Stimulated activated CD8-positive, alpha-beta memory T cell treated with anti-CD3 and anti-CD28 coated beads, Interleukin-4, amount 100 ng/mL, for 48 hours (primary cell): Measurements from ENCODE around the gene LRRC45.
"Not testable (repeated sequence)": the region's sequence is repeated elsewhere in the genome, so short reads cannot be mapped to it uniquely, and the experiment has no call there.

Source experiments
- DNase-seq: peaks from one replicate; pipeline ENCODE4 v3.0.0-alpha.2; 2020

LRRC45 gene

DNA sequence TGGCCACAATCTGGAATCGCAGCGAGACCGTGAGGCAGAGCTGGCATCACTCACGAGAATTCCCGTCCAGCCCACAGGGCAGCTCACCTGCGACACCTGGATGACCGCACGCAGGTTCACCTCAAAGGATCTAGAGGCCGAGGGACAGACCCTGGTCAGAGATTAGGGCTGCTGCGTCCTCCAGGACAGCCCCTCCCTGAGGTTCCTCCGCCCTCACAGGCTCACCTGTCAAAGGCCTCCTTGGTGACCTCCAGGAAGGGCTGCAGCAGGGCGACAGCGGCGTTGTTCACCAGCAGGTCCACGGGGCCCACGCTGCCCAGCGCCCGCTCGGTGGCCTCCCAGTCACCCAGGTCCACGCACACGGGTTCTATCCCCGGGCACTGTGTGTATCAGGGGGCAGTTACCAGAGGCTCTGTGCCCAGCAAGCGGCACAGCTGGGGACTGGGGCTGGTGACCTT is 13.6 kb downstream of the LRRC45 start:
- DNase-seq = peak; percentile 38

DNA sequence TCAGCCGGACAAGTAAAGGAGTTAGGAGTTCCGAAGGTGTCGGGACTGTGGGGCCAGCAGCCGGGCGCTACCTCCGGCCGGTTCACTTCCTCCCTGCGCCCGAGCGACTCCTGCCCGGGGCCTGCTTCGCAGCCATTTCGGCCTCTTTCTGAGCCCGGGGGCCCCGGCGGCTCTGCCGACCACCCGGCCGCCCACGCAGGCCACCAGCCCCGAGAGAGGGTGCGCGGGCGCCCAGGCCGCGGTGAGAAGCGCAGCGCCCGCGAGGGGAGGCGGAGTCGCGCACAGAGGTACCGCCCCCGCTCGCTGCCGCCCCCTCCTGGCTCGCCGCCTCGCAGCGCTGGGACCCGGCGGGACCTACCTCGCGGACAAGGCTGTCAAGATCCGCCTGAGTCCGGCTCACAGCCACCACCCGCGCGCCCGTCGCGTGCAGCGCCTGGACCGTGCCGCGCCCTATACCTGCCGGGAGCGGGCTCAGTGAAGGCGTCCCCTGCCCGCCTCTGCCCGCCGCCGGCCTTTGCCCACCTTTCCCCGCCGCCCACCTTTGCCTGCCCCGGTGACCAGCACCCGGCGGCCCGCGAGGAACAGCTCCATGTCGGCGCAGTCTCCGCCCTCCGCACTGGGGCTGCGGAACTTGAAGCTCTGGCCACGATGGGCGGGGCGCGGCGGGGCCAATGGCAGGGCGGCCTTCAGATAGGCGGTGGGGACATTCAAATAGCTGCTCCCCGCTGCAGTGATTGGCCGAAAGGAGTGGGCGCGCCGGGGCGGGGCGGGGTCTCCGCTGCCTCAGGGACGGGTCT is 14.2 kb downstream of the LRRC45 start, which contains the start of gene DCXR:
Gene DCXR (minus strand): TSS at position 606 of the 797 bp plus-strand sequence. CDS start 15 bp downstream, at position 591.
- DNase-seq = peak; percentile 97

DNA sequence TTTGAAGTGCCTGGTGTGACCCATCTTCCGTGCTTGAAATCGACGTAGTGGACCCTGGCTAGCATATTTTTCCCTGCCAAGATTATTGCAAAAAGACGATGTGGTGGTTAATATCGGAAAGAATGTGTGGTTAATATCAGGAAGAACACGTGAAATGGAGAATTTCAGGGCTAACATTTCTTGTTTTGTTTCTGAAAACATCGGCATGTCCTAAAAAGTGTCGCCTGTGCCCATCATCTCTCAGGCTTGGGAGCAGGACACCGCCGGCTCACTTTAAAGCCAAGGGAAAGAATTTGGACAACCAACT is 14.7 kb downstream of the LRRC45 start:
- DNase-seq = no peak

DNA sequence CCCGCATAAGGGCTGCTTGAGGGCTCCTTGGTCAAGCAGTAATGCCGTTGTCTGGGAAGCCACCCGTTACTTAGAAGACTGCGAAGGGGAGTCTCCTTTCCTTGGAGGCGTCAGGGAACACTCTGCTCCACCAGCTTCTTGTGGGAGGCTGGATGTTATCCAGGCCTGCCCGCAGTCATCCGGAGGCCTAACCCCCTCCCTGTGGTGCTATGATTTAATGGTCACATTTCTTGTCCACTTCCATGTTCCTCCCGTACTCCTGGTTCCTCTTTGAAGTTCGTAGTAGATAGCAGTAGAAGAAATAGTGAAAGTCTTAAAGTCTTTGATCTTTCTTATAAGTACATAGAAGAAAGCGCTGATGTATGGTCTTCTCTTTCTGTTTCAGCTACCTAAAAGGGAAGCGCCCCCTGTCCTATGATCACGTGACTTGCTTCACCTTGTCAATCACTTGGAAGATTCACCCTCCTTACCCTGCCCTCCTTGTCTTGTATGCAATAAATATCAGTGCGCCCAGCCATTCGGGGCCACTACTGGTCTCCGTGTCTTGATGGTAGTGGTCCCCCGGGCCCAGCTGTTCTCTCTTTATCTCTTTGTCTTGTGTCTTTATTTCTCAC is 15.8 kb downstream of the LRRC45 start:
- DNase-seq = not testable (repeated sequence)

DNA sequence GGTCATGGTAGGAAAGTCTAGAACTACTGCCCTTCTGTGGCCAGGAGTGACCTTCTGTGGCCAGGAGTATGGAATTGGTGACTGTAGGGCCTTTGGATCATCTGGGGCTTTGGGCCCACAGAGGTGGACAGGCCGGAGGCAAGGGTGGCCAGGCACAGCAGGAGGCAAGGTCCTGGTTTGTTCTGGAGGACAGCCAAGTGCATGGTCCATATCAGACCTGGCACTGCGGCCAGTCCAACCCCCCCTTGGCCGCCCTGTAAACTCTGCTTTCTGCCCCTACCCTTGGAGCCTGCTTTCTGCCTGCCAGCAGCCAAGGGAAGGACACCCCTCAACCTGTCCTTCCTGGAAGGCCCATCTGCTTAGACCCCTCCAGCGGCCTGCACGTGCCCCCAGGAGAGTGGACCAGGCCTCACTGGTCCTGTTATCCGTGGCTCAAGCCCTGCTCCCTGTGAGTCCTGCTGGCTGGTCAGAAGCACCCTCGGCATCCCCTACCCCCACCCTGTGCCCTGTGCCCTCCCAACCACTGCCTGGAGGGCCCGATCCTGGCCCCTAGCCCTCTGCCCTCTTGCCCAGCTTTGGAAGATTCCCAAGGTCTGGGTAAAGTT is 16.7 kb downstream of the LRRC45 start:
- DNase-seq = no peak

DNA sequence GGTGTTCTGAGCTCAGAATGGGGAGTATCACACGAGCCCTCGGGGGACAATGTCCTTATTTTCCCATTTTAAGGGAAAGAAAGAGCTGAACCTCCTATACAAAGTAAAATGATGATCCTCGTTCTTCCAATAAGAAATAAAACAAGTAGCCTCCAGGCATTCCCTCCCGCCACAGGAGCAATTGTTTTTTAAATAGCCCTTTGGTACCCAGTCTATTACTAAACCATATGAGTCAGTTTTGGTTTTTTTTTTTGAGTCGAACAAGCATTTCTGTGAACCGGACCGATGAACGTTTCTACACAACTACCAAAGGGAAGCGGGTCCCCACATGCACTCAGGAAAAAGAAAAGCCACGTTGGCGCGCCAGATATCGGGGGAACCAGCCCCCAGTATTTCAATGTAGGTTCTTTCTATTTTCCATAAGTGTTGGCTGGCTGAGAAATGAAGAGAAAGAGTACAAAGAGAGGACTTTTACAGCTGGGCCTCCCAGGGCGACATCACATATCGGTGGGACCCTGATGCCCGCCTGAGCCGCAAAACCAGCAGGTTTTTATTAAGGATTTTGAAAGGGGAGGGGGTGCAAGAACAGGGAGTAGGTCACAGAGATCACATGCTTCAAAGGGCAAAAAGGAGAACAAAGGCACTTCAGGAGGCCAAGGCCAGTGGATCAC is 18.2 kb downstream of the LRRC45 start:
- no peak for DNase-seq

DNA sequence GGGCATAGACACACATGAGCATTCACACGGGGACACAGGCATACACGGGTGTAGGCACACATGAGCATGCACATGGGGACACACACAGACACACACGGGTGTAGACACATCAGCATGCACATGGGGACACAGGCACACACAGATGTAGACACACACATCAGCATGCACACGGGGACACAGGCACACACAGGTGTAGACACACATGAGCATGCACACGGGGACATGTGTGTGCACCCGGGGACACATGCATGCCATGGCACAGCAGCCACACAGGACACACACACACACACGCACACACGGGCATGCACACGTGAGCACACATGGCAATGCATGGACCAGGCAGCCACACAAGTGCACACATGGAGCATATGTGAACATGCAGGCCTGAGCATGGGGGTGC is 19.5 kb downstream of the LRRC45 start:
- no peak for DNase-seq

DNA sequence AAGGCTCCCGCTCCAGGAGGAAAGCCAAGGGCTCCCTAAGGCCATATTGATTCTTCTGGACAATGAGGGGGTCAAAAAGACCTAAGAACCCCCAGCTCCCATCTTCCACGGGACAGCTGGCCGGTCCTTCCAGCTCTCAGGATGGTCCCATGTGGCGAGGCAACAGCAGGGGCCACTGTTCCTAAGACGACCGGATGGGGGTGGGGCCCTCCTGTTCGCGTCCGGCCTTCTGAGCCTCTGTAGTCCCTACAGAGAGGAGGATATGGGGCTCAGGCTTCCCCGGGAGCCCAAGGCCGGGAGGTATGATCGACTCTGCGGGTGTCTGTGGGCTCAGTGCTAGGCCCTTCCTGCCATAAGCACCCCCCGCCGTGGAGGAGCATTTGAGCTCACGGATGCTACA is 20.4 kb downstream of the LRRC45 start:
- DNase-seq = no peak

DNA sequence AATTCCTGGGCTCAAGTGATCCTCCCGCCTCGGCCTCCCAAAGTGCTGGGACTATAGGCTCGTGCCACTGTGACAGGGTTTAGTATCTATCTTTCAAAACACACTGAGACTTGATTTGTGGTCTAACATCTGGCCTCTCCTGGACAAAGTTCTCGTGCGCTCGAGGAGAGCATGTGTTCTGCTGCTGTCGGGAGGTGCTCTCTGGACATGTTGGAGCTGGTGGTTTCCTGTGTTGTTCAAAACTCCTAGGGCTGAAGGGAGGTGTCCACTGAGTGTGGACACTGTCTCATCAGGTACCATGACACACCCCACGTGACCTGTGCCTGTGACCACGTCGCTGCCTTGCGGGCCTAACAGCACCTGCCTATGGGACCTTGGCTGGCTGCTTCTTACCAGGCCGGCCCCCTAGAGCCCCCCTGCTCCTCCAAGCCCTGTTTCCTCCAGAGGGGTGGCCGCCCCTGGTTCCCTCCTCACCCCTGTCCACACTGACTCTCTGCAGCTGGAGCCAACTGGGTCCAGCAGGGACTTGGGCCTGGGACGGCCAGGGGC is 22.9 kb downstream of the LRRC45 start:
- DNase-seq = no peak

DNA sequence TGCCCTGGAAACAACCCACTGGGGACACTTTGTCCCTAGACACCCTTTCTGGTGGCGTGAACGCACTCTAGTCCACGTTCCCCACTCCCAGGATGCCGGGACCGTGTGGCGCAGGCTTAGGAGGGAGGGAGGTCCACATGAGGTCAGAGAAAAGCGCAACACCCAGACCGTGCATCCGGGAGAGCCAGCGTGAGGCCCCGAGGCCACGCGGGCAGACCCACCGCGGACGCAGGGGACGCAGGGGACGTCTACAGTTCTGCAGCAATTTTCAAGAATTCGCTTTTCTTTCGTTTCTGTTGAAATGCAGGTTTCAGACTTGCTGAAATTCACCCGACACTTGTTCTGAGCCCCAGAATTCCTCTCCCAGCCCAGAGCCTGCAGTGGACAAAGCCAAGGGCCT is 23.8 kb downstream of the LRRC45 start:
- no peak for DNase-seq

DNA sequence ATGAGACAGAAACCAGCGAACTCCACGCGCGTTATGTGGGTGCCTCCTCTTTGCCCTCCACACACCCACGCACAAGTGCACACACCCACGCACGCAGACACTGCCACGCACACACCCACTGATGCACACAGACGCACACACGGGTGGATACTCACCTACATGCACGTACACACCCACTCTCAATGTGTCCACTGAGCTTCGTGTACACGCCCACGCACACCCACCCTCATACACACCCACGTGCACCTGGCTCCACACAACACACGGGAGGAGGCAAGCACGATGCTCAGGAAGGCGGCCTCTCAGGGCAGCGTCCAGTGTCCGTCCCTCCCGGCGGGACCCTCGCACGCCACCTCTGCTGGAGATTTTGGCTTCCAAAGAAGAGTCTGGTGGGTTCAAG is 24.3 kb downstream of the LRRC45 start:
- DNase-seq = no peak

DNA sequence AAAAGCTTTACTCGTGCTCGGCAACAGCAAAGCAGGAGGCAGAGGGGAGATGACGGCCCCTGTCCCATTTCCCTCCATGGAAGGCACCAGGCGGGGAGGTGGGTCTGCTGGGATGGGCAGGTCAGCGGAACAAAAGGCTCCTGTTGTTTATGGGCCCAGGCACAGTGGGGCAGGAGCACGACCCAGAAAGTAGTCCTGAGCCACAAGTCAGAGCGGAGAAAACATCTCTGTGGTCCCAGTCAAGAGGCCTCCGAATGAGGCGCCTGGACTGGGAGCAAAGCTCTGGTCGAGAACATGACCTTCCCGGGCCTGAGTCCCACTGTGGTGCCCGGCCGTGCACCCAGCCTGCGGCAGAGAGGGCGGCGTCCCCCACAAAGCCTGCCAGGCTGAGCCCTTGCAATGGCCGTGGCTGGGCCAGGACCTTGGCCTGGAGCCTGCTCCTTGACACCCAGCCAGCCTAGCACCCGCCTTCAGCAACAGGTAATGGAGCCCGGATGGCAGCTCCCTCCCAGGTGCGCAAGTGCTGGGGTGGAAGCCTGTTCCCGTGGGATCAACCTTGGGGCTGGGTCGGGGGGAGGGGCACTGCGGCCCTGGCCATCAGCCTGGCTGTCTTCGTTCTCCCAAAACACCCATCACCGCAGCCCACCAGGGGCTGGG is 24.9 kb downstream of the LRRC45 start:
- DNase-seq = no peak

DNA sequence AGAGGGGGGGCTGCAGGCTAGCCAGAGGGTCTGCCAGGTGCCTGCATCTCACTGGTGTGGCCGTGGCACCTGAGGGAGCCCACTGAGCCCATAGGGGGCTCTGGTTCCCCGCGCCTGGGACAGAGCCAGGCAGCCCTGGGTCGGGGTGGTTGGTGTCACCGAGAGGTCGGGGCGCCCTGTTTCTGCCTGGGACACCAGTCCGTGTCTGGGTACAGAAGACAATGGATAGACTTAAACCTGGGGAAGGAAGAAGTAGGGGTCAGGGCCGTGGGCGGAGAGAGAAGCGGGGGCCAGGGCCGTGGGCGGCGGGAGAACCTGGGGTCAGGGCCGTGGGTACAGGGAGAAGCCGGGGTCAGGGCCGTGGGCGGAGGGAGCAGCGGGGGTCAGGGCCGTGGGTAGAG is 25.5 kb downstream of the LRRC45 start:
- DNase-seq = no peak

DNA sequence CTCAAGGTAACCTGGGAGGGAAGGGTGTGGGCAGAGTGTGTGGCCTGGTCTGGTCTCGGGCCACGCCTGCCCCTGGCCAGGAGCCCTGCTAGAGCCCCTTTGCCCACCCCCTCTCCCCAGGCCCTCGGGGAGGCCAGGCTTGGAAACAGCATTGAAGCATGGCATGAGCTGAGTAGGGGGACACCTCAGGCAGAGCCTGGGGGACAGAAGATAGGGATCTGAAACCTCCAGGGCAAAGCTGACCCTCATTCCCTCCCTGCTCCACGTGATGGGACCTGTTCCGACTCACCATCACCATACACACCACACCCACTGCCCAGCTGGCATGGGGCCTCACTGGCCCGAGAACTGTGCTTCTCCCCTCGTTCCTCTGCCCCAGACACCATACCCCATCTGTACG is 26.0 kb downstream of the LRRC45 start:
- DNase-seq = no peak

DNA sequence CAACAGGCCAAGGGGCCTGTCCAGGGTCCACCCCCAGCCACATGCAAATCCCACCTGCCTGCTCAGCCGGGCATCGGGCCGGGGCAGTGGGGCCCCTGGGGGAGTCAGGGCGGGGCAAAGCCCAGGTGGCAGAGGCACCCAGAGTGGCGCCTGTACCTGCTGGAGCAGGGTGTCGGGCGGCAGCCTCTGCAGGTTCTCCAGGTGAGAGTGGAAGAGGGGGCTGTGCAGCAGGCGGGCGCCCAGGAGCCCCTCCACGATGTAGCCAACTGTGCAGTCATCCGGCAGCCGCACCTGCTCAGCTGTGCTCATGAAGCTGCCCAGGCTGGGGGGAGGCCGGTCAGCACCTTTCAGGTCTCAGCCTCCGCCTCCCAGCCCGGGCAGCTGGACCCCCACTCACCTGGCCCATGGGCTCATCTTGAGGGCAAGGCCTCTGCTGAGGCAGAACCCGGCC is 26.4 kb downstream of the LRRC45 start:
- DNase-seq = no peak

DNA sequence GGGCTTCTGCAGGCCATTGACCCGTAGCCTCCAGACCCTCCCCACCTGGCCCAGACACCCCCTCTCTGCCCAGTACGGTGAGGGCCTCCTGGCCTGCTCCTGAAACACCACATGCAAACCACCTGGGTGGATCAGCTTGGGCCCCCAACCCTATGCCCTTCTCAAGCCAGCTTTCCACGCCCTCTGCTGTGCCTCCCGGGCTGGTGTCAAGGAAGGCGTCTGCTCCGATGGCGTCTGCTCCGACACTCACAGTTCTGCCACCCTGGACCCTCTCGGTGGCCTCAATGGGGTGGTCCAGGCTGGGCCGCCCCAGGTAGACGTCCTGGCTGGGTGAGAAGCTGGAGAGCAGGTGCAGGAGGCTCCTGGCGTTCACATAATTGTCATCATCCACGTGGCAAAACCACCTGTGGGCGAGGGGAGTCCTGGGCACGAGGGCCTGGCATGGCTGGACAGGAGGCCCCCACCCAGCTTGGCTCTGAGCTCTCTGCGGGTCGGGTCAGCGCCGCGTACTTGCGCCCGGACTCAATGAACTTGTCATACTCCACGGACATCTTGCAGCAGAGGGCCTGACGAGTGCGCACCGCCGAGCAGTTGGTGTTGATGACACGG is 27.2 kb downstream of the LRRC45 start:
- DNase-seq = no peak

DNA sequence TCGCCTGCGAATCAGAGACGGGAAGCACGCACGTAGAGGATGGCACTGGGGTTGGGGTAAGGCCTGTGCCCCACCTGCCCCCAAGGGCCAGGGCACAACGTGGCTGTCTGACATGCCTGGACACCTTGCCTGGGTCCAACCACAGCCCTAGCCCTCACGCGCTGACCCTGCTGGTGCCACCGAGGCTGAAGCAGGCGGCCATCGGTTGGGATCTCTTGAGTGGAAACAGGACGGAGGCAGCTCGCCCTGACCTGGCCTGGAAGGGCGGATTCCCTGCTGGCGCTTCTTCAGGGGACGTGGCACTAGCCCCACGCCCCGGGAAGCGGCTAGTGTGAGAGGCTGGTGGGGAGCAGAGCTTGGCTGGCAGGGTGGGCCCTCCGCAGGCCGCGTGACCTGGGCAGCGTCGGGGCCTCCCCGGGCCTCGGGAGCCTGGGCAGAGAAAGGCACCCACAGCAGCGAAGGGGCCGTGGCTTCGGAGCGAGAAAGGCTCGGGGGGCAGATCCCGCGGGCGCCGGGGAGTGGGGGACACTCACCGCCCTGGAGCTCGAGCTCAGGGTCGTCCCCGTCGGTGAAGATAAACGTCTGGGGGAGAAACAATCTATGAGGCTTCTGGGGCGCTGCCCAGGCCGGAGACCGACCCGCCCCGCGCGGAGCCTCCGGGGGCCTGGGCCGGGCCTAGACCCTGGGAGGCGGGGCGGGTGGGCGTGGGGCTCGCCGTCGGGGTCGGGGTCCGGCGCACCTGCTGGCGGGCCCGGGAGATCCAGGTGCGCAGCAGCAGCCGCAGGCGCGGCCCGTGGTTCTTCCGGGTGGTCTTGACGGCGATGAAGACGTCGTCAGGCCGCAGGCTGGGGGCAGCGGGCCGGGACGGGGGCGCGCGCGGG is 27.9 kb downstream of the LRRC45 start:
- DNase-seq = no peak

DNA sequence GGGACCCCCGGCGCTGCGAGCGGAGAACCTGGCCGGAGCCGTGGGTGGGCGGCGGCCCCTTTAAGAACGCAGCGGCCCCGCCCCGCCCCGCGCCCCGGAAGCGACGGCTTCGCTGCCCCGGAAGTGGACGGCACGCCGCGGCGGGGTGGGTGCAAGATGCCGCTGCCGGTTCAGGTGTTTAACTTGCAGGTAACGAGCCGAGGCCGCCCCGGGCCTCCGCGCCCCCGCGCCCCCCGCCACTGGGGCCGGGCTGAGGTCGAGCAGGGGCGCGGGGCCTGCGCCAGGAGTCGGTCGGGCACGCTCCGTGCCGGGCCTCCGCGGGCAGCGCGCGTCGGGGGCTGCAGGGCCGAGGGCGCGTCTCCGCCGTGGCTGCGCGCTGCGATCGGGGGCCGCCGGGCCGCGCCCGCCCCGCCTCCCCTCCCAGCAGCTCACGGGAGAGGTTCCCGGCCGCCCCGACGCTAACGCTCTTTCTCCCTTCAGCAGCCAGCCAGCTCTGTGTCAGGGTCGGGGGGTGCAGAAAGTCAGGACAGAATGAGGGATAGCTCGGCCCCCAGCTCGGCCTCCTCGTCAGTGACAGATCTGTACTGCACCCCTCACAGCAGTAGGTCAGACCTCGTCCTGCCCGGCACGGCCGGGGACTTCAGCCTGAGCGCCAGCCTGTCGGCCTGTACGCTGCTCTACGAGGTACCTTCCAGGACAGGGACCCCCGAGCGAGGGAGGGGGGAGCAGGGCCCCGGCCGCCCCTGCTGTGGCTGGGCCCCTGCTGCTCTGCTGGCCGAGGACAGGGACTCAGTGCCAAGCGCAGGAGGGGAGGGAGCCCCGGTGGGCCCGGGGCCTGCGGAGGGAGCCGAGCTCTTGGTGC is 28.9 kb downstream of the LRRC45 start, which contains the start of the genes GPS1 and RFNG:
Gene GPS1 (plus strand): TSS at position 123 of the 862 bp plus-strand sequence. CDS start 34 bp downstream, at position 157.
Gene RFNG (minus strand): TSS at position 36 of the 862 bp plus-strand sequence. CDS start 45 bp downstream, outside the sequence.
- peak; percentile 90 for DNase-seq

DNA sequence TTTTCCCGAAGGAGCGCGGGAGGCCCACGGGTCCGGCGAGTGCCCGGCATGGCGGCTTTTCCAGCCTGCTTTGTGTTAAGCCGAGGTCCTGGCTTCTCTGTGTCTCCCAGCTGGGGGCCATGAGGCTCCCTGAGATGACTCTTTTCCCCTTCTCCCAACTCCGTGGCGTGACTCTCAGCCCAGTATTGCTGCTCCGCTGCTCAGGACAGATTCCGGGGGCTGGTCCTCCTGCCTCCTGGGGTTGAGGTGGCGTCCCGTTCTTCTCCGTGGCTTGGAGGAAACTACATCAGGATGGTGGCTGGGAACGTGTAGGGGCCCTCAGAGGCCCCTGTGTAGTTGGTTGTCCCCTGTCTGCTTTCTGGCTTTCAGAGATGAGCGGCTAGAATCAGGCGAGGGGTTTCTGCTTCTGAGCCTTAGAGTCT is 29.5 kb downstream of the LRRC45 start:
- no peak for DNase-seq

DNA sequence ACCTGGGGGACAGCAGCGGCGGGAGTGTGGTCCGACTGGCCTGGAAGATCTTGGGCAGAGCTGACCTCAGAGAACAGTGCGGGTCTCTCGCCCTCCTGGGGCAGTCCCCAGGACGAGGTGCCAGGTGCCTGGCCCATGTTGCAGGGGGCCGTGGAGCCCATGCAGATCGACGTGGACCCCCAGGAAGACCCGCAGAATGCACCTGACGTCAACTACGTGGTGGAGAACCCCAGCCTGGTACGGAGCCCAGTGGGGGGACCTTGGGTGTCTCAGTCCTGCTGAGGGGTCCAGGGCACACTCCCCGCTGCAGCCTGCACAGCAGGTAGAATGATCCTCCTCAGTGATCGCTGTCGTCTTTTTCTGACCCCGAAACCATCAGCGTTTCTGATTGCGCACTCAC is 30.0 kb downstream of the LRRC45 start:
- no peak for DNase-seq
